ENCODE data around the gene FES.
"Not testable (repeated sequence)": the region's sequence is repeated elsewhere in the genome, so short reads cannot be mapped to it uniquely, and the experiment has no call there.

Gene FES

GRCh38 chr15:90910441-90911301 is 26.4 kb downstream of the FES start:
- DNase-seq (ENCODE audit: low spot score) = no peak

DNA sequence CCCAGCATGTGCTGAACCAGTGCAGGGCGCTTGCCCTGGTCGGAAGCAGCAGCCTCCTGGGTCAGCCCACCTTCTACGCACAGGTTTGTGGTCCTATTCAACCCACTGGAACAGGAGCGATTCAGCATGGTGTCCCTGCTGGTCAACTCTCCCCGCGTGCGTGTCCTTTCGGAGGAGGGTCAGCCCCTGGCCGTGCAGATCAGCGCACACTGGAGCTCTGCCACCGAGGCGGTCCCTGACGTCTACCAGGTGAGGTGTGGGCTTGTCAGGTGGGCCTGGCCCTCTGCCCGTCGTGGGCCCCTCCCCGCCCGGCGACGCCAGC is 27.0 kb downstream of the FES start:
- DNase-seq (ENCODE audit: low spot score) = no peak

- no peak for DNase-seq (ENCODE audit: low spot score)
These were observed 27.8 kb downstream of the FES start for GRCh38 chr15:90911906-90912769.

DNA sequence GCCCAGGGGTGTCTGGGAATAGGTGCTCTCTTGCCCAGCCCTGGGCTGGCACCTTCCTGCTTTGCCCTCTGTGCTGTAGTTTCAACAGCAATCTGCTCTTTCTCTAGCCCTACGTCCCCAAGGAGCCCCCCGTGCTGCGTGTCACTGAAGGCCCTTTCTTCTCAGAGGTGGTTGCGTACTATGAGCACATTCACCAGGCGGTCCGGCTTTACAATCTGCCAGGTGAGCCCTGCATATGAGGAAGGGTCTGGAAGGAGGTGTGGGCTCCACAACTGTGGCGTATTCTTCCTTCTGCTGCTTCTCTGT is 28.4 kb downstream of the FES start:
- no peak for DNase-seq (ENCODE audit: low spot score)

- no peak for DNase-seq (ENCODE audit: low spot score)
These were observed 29.2 kb downstream of the FES start for GRCh38 chr15:90913398-90913944.

DNA sequence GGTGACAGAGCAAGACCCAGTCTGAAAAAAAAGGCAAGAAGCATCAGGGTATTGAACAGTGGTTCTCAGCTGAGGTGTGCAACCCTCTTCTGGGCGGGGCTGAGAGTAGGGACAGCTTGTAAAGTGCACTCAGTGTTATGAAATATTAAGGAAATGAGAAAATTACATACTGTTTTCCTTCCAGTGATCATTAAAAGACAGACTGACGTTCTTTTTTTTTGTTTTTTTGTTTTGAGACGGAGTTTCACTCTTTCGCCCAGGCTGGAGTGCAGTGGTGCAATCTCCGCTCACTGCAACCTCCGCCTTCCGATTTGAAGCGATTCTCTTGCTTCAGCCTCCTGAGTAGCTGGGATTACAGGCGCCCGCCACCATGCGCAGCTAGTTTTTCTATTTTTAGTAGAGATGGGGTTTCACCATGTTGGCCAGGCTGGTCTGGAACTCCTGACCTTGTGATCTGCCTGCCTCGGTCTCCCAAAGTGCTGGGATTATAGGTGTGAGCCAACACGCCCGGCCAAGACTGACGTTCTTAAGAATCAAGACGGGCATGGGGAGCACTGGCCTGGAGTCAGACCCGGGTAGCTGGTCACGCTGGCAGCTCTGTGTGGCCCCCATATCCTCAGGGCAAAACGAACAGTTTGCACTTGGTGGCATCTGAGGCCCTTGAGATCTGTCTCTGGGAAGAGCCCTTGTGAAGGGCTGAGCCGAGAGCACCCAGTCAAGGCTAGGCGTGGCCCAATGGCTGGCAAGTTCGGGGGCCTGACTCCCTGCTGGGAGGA is 30.2 kb downstream of the FES start:
- DNase-seq (ENCODE audit: low spot score) = no peak

DNA sequence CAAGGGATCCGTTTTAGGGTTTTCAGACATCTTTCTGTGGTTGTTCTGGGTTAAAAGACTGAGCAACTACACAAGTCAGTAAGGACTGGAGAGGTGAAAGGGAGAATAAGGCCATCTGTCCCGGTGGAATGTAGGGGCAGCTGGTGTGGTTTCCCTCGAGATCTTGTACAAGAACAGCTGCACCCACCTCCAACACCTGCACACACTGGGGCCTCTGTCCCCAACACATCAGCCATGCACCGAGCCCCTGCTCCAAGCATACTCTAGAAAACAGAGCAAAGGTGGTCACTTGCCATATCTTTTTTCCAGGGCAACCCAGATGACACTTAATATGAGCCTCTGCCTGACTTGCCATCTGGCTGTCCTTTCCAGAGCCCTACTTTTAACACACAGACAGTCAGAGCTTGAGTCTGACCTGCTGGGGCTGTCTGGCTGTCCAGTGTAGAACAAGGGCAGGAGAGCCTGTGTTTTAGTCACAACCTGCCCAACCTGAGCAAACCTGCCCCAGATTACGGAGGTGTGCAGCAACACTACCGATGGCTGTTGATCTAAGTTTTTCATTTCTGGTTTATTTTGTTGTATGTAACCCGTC is 31.0 kb downstream of the FES start:
- no peak for DNase-seq (ENCODE audit: low spot score)

DNA sequence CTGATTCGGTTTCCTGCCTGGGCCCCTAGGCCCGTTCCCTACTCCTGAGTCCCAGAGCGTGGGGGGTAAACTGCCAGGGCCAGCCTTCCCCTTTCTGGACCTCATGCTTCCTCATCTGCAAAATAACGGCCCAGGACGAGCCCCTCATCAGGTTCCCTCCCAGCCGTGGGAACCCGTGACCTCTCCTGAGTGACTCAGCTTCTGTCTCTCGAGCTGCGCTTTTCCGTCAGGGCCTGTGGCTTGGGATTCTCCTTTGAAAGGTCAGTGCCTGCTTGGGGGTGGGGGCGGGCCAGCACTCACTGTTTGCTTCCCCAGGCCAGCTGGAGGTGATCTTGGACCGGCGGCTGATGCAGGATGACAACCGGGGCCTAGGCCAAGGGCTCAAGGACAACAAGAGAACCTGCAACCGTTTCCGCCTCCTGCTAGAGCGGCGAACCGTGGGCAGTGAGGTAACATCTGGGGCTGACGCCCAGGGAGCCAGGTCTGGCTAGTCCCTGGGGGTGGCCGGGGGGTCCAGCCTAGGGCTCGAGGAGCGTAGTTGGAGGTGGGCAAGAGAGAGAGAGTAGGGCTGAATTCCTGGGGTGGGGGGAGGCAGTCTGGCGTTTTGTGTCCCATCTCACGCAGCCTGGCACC is 31.6 kb downstream of the FES start:
- DNase-seq (ENCODE audit: low spot score) = peak; percentile 46

DNA sequence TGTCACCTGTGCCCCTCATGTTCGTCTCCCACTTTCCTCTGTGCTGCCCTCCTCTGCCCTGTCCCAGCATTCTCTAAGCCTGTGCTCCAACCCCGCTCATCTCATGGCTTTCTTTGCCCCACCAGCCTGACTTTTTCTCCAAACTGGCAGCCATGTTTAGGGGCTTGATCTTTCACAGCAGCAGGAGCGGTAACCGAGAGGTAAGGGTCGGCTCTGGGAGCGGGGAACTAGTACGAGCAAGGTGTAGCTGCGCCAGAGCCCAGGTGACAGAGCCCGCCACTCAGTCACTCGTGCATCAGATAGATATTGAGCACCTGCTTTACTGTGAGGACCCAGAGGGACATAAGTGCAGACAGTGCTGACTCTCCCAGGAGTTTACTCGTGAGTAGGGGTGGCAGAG is 32.2 kb downstream of the FES start:
- DNase-seq (ENCODE audit: low spot score) = no peak

DNA sequence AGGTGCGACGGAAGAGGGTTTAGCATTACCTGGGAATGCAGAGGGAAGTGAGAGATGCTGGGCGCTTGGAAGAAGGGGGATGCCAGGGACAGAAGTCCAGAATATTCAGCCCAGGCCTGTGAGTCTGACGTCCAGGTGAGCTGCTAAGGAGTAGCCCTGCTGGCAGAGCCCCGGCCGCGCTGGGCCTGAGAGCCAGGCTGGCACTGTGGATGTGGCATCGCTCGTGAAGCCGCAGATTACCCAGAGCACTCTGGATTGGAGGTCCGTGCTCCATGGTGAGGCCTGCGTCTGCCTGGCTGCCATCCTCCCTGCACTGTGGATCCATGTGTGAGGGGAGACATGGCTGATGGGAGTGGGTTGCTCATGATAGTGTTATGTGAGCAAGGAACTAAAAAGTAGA is 33.3 kb downstream of the FES start:
- no peak for DNase-seq (ENCODE audit: low spot score)

DNA sequence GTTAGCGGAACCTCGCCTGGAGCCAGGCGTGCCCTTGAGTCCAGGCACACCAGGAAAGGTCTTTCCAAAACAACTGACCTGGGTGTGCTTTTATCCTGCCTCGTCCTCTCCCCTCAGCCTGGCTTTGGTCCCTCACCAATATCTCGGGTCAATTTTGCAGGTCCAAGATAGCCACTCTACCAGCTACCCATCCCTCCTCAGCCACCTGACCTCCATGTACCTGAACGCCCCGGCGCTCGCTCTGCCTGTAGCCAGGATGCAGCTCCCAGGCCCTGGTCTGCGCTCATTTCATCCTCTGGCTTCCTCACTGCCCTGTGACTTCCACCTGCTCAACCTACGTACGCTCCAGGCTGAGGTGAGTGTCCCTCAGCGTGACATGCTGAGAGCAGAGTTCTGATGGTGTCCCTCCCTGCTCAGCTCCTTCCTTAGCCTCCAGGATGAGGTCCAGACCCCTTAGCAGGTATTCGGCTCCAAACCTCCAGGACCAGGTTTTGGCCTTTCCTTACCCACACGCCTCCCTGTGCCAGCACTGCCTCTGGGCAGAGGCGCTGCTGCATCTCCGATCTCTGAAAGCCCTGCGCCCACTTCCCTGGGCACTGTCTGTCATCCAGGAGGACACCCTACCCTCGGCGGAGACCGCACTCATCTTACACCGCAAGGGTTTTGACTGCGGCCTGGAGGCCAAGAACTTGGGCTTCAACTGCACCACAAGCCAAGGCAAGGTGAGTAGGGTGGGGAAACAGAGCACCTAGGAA is 33.9 kb downstream of the FES start:
- no peak for DNase-seq (ENCODE audit: low spot score)

DNA sequence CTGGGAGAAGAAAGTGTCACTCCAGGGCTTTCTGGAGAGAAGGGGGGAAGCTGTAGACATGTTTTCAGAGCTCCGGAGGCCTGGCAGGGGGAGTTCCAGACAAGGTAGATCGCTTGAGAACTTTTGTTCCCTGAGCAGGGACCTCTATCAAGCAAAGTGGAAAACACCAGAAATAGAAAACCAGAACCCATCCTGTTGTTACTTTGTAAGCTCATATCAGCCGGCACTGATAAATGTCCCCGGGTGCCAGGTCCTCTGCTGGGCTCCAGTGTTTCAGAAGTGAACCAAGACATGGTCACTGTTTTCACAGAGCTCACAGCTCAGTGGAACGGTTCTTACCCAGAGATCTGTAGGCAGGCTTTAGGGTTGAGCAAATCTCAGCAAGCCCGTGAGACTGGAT is 34.5 kb downstream of the FES start:
- no peak for DNase-seq (ENCODE audit: low spot score)

- no peak for DNase-seq (ENCODE audit: low spot score)
These were observed 37.6 kb downstream of the FES start for GRCh38 chr15:90921887-90922286.

DNA sequence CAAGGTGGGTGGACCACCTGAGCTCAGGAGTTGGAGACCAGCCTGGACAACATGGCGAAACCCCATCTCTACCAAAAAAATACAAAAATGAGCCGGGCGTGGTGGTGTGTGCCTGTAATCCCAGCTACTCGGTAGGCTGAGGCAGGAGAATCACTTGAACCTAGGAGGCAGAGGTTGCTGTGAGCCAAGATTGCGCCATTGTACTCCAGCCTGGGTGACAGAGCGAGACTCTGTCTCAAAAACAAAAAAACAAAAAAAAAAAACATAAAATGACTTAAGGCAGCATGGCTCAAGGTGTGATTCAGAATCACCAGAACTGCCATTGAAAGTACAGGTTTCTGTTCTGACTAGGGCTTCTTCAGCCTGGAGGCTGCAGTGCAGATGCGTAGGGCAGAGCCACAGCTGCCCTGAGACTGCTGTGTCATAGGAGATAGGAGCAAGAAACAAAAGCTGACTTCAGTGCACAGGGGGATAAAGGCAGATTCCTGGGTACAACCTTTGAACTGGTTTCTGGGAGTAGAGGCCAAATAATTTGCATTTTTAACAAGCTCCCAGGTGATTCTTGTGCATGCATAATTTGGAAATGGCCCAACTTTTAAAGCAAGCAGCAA is 38.5 kb downstream of the FES start:
- DNase-seq (ENCODE audit: low spot score) = not testable (repeated sequence)

GRCh38 chr15:90924375-90924774 is 40.1 kb downstream of the FES start:
- no peak for DNase-seq (ENCODE audit: low spot score)

DNA sequence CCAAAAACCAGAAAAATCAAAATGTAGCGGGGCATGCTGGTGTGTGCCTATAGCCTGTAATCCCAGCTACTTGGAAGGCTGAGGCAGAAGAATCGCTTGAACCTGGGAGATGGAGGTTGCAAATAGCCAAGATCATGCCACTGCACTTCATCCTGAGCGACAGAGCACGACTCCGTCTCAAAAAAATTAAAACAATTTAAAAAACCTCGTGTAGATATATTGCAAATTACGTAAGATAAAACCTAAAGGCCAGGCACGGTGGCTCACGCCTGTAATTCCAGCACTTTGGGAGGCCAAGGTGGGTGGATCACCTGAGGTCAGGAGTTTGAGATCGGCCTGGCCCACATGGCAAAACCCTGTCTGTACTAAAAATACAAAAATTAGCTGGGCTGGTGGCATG is 42.5 kb downstream of the FES start:
- not testable (repeated sequence) for DNase-seq (ENCODE audit: low spot score)

DNA sequence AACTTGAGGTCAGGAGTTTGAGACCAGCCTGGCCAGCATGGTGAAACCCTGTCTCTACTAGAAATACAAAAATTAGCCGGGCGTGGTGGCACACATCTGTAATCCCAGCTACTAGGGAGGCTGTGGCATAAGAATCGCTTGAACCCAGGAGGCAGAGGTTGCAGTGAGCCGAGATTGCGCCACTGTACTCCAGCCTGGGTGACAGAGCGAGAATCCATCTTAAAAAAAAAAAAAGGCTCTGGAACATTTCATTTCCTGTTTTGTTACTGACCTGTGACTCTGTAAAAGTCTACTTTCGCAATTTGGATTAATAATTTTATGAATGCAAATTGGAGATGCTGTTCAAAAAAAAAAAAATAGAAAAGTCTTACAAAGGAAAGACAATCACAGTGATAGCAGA is 43.8 kb downstream of the FES start:
- DNase-seq (ENCODE audit: low spot score) = not testable (repeated sequence)

DNA sequence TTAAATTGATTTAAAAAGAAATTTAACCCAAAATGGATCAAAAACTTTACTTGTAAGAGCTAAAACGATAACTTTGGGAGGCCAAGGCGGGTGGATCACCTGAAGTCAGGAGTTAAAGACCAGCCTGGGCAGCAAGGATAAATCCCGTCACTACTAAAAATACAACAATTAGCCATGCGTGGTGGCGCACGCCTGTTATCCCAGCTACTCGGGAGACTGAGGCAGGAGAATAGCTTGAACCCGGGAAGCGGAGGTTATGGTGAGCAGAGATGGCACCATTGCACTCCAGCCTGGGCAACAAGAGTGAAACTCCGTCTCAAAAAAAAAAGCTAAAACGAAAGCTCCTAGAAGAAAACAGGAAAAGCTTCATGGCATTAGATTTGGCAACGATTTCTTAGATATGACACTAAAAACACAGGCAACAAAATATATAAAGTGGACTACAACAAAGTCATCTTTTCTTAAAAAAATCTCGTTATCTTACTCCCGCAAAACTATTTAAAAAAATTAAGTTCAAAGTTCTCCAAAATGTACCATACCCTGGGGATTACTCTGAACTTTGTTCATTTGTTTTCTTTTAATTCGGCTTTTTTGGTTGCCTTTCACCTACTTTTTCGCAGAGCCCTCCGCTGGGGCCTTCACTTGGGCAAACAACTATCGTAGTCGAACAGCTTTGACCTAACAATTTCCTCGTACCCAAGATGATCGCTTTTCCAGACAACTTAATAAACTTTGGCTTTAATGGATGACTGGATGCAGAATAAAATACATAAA is 45.1 kb downstream of the FES start:
- no peak for DNase-seq (ENCODE audit: low spot score)

GRCh38 chr15:90930861-90931574 is 46.7 kb downstream of the FES start:
- DNase-seq (ENCODE audit: low spot score) = no peak
